Fibroblast of lung (primary cell): ENCODE measurements around the gene IGFL2. TPM values are rescaled to one million over a fixed set of nuclear protein-coding genes. Genes with fewer than 3 reads are reported as not detected.

Source experiments
- DNase-seq, 2 donors: peaks; one replicate each; pipeline versions ENCODE4 v3.0.0 to v3.0.0-alpha.2; 2010; ENCODE audit warnings: low read depth in 2 of 2
- H2AFZ ChIP-seq: 2 replicates; pipeline ENCODE4 v1.5.1; 2012; ENCODE audit warnings: low read length, control low read depth, inconsistent platforms
- H3K27ac ChIP-seq: 2 replicates; pipeline ENCODE4 v1.5.1; 2011; ENCODE audit warnings: low read length, control low read depth; ENCODE audit not compliant: insufficient read depth
- H3K27me3 ChIP-seq: 2 replicates; pipeline ENCODE4 v1.5.1; 2011; ENCODE audit warnings: mild to moderate bottlenecking, low read length; ENCODE audit not compliant: control insufficient read depth, insufficient read depth
- H3K36me3 ChIP-seq: 2 replicates; pipeline ENCODE4 v1.5.1; 2011; ENCODE audit warnings: low read length; ENCODE audit not compliant: control insufficient read depth, insufficient read depth
- H3K4me1 ChIP-seq: 2 replicates; pipeline ENCODE4 v1.5.1; 2011; ENCODE audit warnings: low read length; ENCODE audit not compliant: control insufficient read depth, insufficient read depth; ENCODE audit errors: extremely low read depth
- H3K4me2 ChIP-seq: 2 replicates; pipeline ENCODE4 v1.5.1; 2011; ENCODE audit warnings: low read length, control low read depth; ENCODE audit not compliant: insufficient read depth; ENCODE audit errors: extremely low read depth
- H3K4me3 ChIP-seq, 4 experiments: fragments of 200-600 bp in 1 of 4; sonication (generic) in 1 of 4; replicated peaks in 1 of 4; 2 replicates each; pipeline ENCODE4 v1.5.1; 2011 to 2016; ENCODE audit warnings: low read length in 4 of 4, low read depth in 3 of 4, mild to moderate bottlenecking in 3 of 4, control low read depth in 2 of 4, inconsistent platforms in 1 of 4, mixed read lengths in 1 of 4; ENCODE audit not compliant: insufficient read depth in 1 of 4; ENCODE audit errors: control extremely low read depth in 1 of 4
- H3K79me2 ChIP-seq: 2 replicates; pipeline ENCODE4 v1.5.1; 2012; ENCODE audit warnings: mild to moderate bottlenecking, low read length, inconsistent platforms; ENCODE audit not compliant: control insufficient read depth, insufficient read depth
- H3K9ac ChIP-seq: 2 replicates; pipeline ENCODE4 v1.5.1; 2011; ENCODE audit warnings: mild to moderate bottlenecking, low read length, control low read depth; ENCODE audit not compliant: insufficient read depth
- H3K9me3 ChIP-seq: 2 replicates; pipeline ENCODE4 v1.5.1; 2012; ENCODE audit warnings: low read depth, low read length; ENCODE audit not compliant: control insufficient read depth, insufficient read depth
- H4K20me1 ChIP-seq: 2 replicates; pipeline ENCODE4 v1.5.1; 2011; ENCODE audit warnings: low read length; ENCODE audit not compliant: control insufficient read depth, insufficient read depth; ENCODE audit errors: extremely low read depth
- CTCF ChIP-seq, 2 donors: IDR thresholded peaks in 1 of 2; conservative IDR thresholded peaks in 1 of 2; 1 replicate in 1 of 2; 2 replicates in 1 of 2; pipeline ENCODE4 v1.5.1; 2011 to 2012; ENCODE audit warnings: low read length in 2 of 2, control low read depth in 1 of 2, inconsistent platforms in 1 of 2, low read depth in 1 of 2, mild to moderate bottlenecking in 1 of 2
- EZH2 ChIP-seq: IDR thresholded peaks from 2 replicates; pipeline ENCODE4 v1.5.1; 2012; ENCODE audit warnings: low read length, control low read depth, mild to moderate bottlenecking; ENCODE audit errors: missing control alignments
- polyA plus RNA-seq, 2 donors: library from polyadenylated mRNA; depleted of rRNA in 1 of 2; stranded (reverse) in 1 of 2; unstranded in 1 of 2; fragments of >200 nt; gene quantifications; 2 replicates each; pipeline ENCODE4 v1.2.1, GENCODE V29; 2011 to 2012; ENCODE audit warnings: missing spikeins in 1 of 2
- total RNA-seq: library from RNA; depleted of rRNA; stranded (reverse); fragments of >200 nt; gene quantifications from 2 replicates; pipeline ENCODE4 v1.2.1, GENCODE V29; 2014

IGFL2 gene
- total and polyA plus RNA-seq, 2 donors (not counting 1 experiment from before 2014, with no cell fraction given) = not detected

GRCh38 chr19:46125447-46125846 is 22.6 kb upstream of the IGFL2 start:
- no peak overlapping the region for H2AFZ ChIP-seq
- H3K36me3 ChIP-seq = no peaks in the 10 kb centered on the region
- H3K27me3 ChIP-seq = peaks cover 12% of the 10 kb centered on the region
- H3K9ac ChIP-seq = no peak overlapping the region
- no peaks in the 10 kb centered on the region for H3K9me3 ChIP-seq
- H3K4me2 ChIP-seq = no peak overlapping the region
- no peaks in the 10 kb centered on the region for H3K4me1 ChIP-seq
- H3K27ac ChIP-seq = no peak overlapping the region
- TF ChIP-seq CTCF (conservative IDR thresholded peaks at IDR 0.05 in 1 of 2, IDR thresholded peaks at IDR 0.05 in 1 of 2; ENCODE audit: low read depth in 1 of 2, low read length in 2 of 2) (no peak), EZH2 (no peak)
- H4K20me1 ChIP-seq = no peaks in the 10 kb centered on the region
- H3K79me2 ChIP-seq = no peaks in the 10 kb centered on the region
- no peak overlapping the region for H3K4me3 ChIP-seq
- DNase-seq = no peak

- Histone ChIP-seq H3K27me3 (peaks cover 12% of the 10 kb centered on the region), H3K4me1 (no peaks in the 10 kb centered on the region), H2AFZ (no peak overlapping the region), H3K79me2 (no peaks in the 10 kb centered on the region), H3K36me3 (no peaks in the 10 kb centered on the region), H3K4me3 (no peak overlapping the region), H3K4me2 (no peak overlapping the region), H3K9ac (no peak overlapping the region), H4K20me1 (no peaks in the 10 kb centered on the region), H3K27ac (no peak overlapping the region), H3K9me3 (no peaks in the 10 kb centered on the region)
- DNase-seq = no peak
- TF ChIP-seq CTCF (conservative IDR thresholded peaks at IDR 0.05 in 1 of 2, IDR thresholded peaks at IDR 0.05 in 1 of 2; ENCODE audit: low read depth in 1 of 2, low read length in 2 of 2) (no peak), EZH2 (no peak)
Observed at GRCh38 chr19:46126086-46126580, 21.9 kb upstream of the IGFL2 start.

- H3K4me2 ChIP-seq = no peak overlapping the region
- peak overlapping the region in 2 of 4 experiments; percentile 29 to 50 for H3K4me3 ChIP-seq
- H3K79me2 ChIP-seq = no peaks in the 10 kb centered on the region
- no peaks in the 10 kb centered on the region for H3K9me3 ChIP-seq
- H4K20me1 ChIP-seq = no peaks in the 10 kb centered on the region
- peak; percentile 20 to 53 for DNase-seq
- H3K4me1 ChIP-seq = peaks cover 6% of the 10 kb centered on the region
- H3K9ac ChIP-seq = no peak overlapping the region
- TF ChIP-seq CTCF (conservative IDR thresholded peaks at IDR 0.05 in 1 of 2, IDR thresholded peaks at IDR 0.05 in 1 of 2; ENCODE audit: low read depth in 1 of 2, low read length in 2 of 2) (no peak), EZH2 (no peak)
- H2AFZ ChIP-seq = no peak overlapping the region
- no peaks in the 10 kb centered on the region for H3K27me3 ChIP-seq
- H3K36me3 ChIP-seq = no peaks in the 10 kb centered on the region
- no peak overlapping the region for H3K27ac ChIP-seq
Observed at GRCh38 chr19:46131485-46132143, 16.4 kb upstream of the IGFL2 start.
